ENCODE measurements around the gene CACNA1S. TPM values are rescaled to one million over a fixed set of nuclear protein-coding genes. Genes with fewer than 3 reads are reported as not detected.

The CACNA1S gene
- total and polyA plus RNA-seq, 5 experiments from 2014 or later = not detected

GRCh38 chr1:201094832-201095231, 17.4 kb downstream of the CACNA1S start:
- Mint-ChIP-seq H3K4me1 (peaks cover 0 to 3% (median 0%) of the 10 kb centered on the region in 4 donors), H3K27ac (no peak overlapping the region), H3K9me3 (no peaks in the 10 kb centered on the region), H3K36me3 (no peaks in the 10 kb centered on the region), H3K4me3 (no peak overlapping the region), H3K27me3 (peaks cover 3 to 16% (median 6%) of the 10 kb centered on the region in 5 donors)
- POLR2A ChIA-PET = no interaction called here
- ATAC-seq (no peak), DNase-seq (no peak)

GRCh38 chr1:201093962-201094361, 18.3 kb downstream of the CACNA1S start:
- Mint-ChIP-seq H3K4me3 (no peak overlapping the region), H3K9me3 (no peaks in the 10 kb centered on the region), H3K27ac (no peak overlapping the region), H3K27me3 (peaks cover 4 to 16% (median 8%) of the 10 kb centered on the region in 5 donors), H3K4me1 (peaks cover 0 to 3% (median 0%) of the 10 kb centered on the region in 4 donors), H3K36me3 (no peaks in the 10 kb centered on the region)
- POLR2A ChIA-PET = no interaction called here
- ATAC-seq = no peak
- DNase-seq = no peak

- Mint-ChIP-seq H3K4me1 (peaks cover 0 to 3% (median 0%) of the 10 kb centered on the region in 4 donors), H3K27ac (no peak overlapping the region), H3K4me3 (no peak overlapping the region), H3K9me3 (no peaks in the 10 kb centered on the region), H3K36me3 (no peaks in the 10 kb centered on the region), H3K27me3 (peaks cover 5 to 16% (median 8%) of the 10 kb centered on the region in 5 donors)
- no peak for ATAC-seq
- POLR2A ChIA-PET = no interaction called here
- no peak for DNase-seq
These were observed 18.7 kb downstream of the CACNA1S start for GRCh38 chr1:201093561-201093960.

- Mint-ChIP-seq H3K27ac (no peak overlapping the region), H3K4me3 (no peak overlapping the region), H3K36me3 (no peaks in the 10 kb centered on the region), H3K9me3 (no peaks in the 10 kb centered on the region), H3K27me3 (peaks cover 9 to 19% (median 12%) of the 10 kb centered on the region in 5 donors), H3K4me1 (peaks cover 0 to 2% (median 0%) of the 10 kb centered on the region in 4 donors)
- ATAC-seq (no peak), DNase-seq (no peak)
- POLR2A ChIA-PET = no interaction called here
These were observed 19.5 kb downstream of the CACNA1S start for GRCh38 chr1:201092738-201093137.

- peaks cover 5 to 16% (median 8%) of the 10 kb centered on the region in 5 donors for H3K27me3 Mint-ChIP-seq
- POLR2A ChIA-PET = no interaction called here
- H3K27ac Mint-ChIP-seq = no peak overlapping the region
- H3K9me3 Mint-ChIP-seq = no peaks in the 10 kb centered on the region
- DNase-seq = no peak
- no peak for ATAC-seq
- H3K4me3 Mint-ChIP-seq = no peak overlapping the region
- no peaks in the 10 kb centered on the region for H3K36me3 Mint-ChIP-seq
- no peaks in the 10 kb centered on the region for H3K4me1 Mint-ChIP-seq
These were observed 21.0 kb downstream of the CACNA1S start for GRCh38 chr1:201091256-201091655.

GRCh38 chr1:201090541-201090940, 21.7 kb downstream of the CACNA1S start:
- no peak for DNase-seq
- no peaks in the 10 kb centered on the region for H3K9me3 Mint-ChIP-seq
- peaks cover 5 to 16% (median 8%) of the 10 kb centered on the region in 5 donors for H3K27me3 Mint-ChIP-seq
- H3K4me3 Mint-ChIP-seq = no peak overlapping the region
- no peak overlapping the region for H3K27ac Mint-ChIP-seq
- POLR2A ChIA-PET = no interaction called here
- H3K36me3 Mint-ChIP-seq = no peaks in the 10 kb centered on the region
- ATAC-seq = no peak
- no peaks in the 10 kb centered on the region for H3K4me1 Mint-ChIP-seq

- POLR2A ChIA-PET = no interaction called here
- no peak overlapping the region for H3K4me3 Mint-ChIP-seq
- DNase-seq (no peak), ATAC-seq (no peak)
- H3K9me3 Mint-ChIP-seq = no peaks in the 10 kb centered on the region
- peaks cover 8 to 16% (median 9%) of the 10 kb centered on the region in 5 donors for H3K27me3 Mint-ChIP-seq
- H3K36me3 Mint-ChIP-seq = no peaks in the 10 kb centered on the region
- no peak overlapping the region for H3K27ac Mint-ChIP-seq
- no peaks in the 10 kb centered on the region for H3K4me1 Mint-ChIP-seq
These were observed 22.6 kb downstream of the CACNA1S start for GRCh38 chr1:201089596-201089995.

- peak overlapping the region in 1 of 10 donors; percentile 54 for H3K27ac Mint-ChIP-seq
- H3K4me3 Mint-ChIP-seq = no peak overlapping the region
- ATAC-seq (no peak), DNase-seq (no peak)
- no peaks in the 10 kb centered on the region for H3K4me1 Mint-ChIP-seq
- H3K36me3 Mint-ChIP-seq = no peaks in the 10 kb centered on the region
- POLR2A ChIA-PET = no interaction called here
- peaks cover 8 to 16% (median 9%) of the 10 kb centered on the region in 5 donors for H3K27me3 Mint-ChIP-seq
- H3K9me3 Mint-ChIP-seq = no peaks in the 10 kb centered on the region
These were observed 23.2 kb downstream of the CACNA1S start for GRCh38 chr1:201088901-201089525.

GRCh38 chr1:201088395-201088794, 23.8 kb downstream of the CACNA1S start:
- Mint-ChIP-seq H3K27ac (no peak overlapping the region), H3K4me1 (no peaks in the 10 kb centered on the region), H3K36me3 (no peaks in the 10 kb centered on the region), H3K27me3 (peaks cover 8 to 16% (median 9%) of the 10 kb centered on the region in 5 donors), H3K9me3 (no peaks in the 10 kb centered on the region), H3K4me3 (no peak overlapping the region)
- POLR2A ChIA-PET = no interaction called here
- ATAC-seq = no peak
- DNase-seq = no peak

- no peaks in the 10 kb centered on the region for H3K9me3 Mint-ChIP-seq
- POLR2A ChIA-PET = interaction anchor here (1.1 to 1.4 kb wide), 2 partner anchors 28 to 29 kb away, joined by 3 to 4 read pairs; no protein-coding TSS in a partner anchor
- peaks cover 8 to 16% (median 9%) of the 10 kb centered on the region in 5 donors for H3K27me3 Mint-ChIP-seq
- DNase-seq (peak in 9 of 10 donors; percentile 5 to 72 (median 29)), ATAC-seq (peak; percentile 46 to 79)
- H3K4me3 Mint-ChIP-seq = no peak overlapping the region
- no peak overlapping the region for H3K27ac Mint-ChIP-seq
- no peaks in the 10 kb centered on the region for H3K4me1 Mint-ChIP-seq
- no peaks in the 10 kb centered on the region for H3K36me3 Mint-ChIP-seq
These were observed 26.1 kb downstream of the CACNA1S start for GRCh38 chr1:201085902-201086735.

- Mint-ChIP-seq H3K36me3 (no peaks in the 10 kb centered on the region), H3K9me3 (no peaks in the 10 kb centered on the region), H3K27ac (no peak overlapping the region), H3K4me3 (no peak overlapping the region), H3K27me3 (peaks cover 5 to 16% (median 9%) of the 10 kb centered on the region in 5 donors), H3K4me1 (no peaks in the 10 kb centered on the region)
- POLR2A ChIA-PET = no interaction called here
- ATAC-seq (peak in 1 of 2 donors; percentile 32), DNase-seq (peak in 2 of 10 donors; percentile 8)
These were observed 27.9 kb downstream of the CACNA1S start for GRCh38 chr1:201084295-201084694.

- POLR2A ChIA-PET = no interaction called here
- no peak for DNase-seq
- Mint-ChIP-seq H3K4me1 (no peaks in the 10 kb centered on the region), H3K9me3 (no peaks in the 10 kb centered on the region), H3K27ac (no peak overlapping the region), H3K36me3 (no peaks in the 10 kb centered on the region), H3K4me3 (no peak overlapping the region), H3K27me3 (peaks cover 4 to 16% (median 8%) of the 10 kb centered on the region in 5 donors)
- ATAC-seq = no peak
These were observed 28.5 kb downstream of the CACNA1S start for GRCh38 chr1:201083741-201084140.

- Mint-ChIP-seq H3K27me3 (peaks cover 0 to 2% (median 0%) of the 10 kb centered on the region in 5 donors), H3K4me1 (no peaks in the 10 kb centered on the region), H3K36me3 (no peaks in the 10 kb centered on the region), H3K4me3 (no peak overlapping the region), H3K9me3 (no peaks in the 10 kb centered on the region), H3K27ac (peak overlapping the region in 1 of 10 donors; percentile 86)
- POLR2A ChIA-PET = no interaction called here
- ATAC-seq (no peak), DNase-seq (no peak)
These were observed 32.1 kb downstream of the CACNA1S start for GRCh38 chr1:201080135-201080534.
